SK-N-SH treated with all-trans-retinoic acid at 6 μM for 48 hours (cell line): ENCODE data around the gene CPEB3.

Experiments used
- CSRNP3 ChIP-seq: fragments of 250-450 bp; sonication (Bioruptor Pico); IDR thresholded peaks from 2 replicates; pipeline ENCODE4 v1.5.1; 2021; ENCODE audit warnings: mild to moderate bottlenecking, moderate library complexity
- PATZ1 ChIP-seq: fragments of 250-450 bp; sonication (Bioruptor Pico); IDR thresholded peaks from 2 replicates; pipeline ENCODE4 v1.8.0; 2020; ENCODE audit warnings: mild to moderate bottlenecking, moderate library complexity, borderline replicate concordance
- RARB ChIP-seq: fragments of 250-450 bp; sonication (Bioruptor Pico); IDR thresholded peaks from 2 replicates; pipeline ENCODE4 v1.8.0; 2021; ENCODE audit warnings: mild to moderate bottlenecking, moderate library complexity
- ZNF70 ChIP-seq: fragments of 450-650 bp; formaldehyde crosslinking; IDR thresholded peaks from 2 replicates; pipeline ENCODE4 v1.5.0; 2020; ENCODE audit warnings: mild to moderate bottlenecking, moderate library complexity

- TF ChIP-seq PATZ1 (CRISPR knock-in tag) (no peak), RARB (no peak), ZNF70 (CRISPR knock-in tag) (no peak), CSRNP3 (CRISPR knock-in tag) (no peak)
Measured at GRCh38 chr10:92213049-92213448, 77.8 kb downstream of the CPEB3 start.
